ENCODE measurements around the gene TMEM255B.

GRCh38 chr13:113812178-113813040 is 53.4 kb downstream of the TMEM255B start:
- TF ChIP-seq BHLHE40 (IDR thresholded peaks at IDR 0.05; ENCODE audit: borderline replicate concordance) (no peak), ARNT (IDR thresholded peaks at IDR 0.05) (no peak), PKNOX1 (IDR thresholded peaks at IDR 0.05) (no peak), SUZ12 (IDR thresholded peaks at IDR 0.05) (no peak), ELF4 (IDR thresholded peaks at IDR 0.05) (no peak), FOXK2 (IDR thresholded peaks at IDR 0.05) (no peak), FOXM1 (IDR thresholded peaks at IDR 0.05; ENCODE audit: borderline replicate concordance) (no peak), FOXA1 (IDR thresholded peaks at IDR 0.05) (no peak), LEF1 (IDR thresholded peaks at IDR 0.05; ENCODE audit: borderline replicate concordance) (no peak), L3MBTL2 (conservative IDR thresholded peaks at IDR 0.05) (no peak), SP1 (IDR thresholded peaks at IDR 0.05) (no peak), HDGF (IDR thresholded peaks at IDR 0.05; ENCODE audit: borderline replicate concordance) (no peak), TARDBP (IDR thresholded peaks at IDR 0.05) (no peak), CTBP1 (IDR thresholded peaks at IDR 0.05; ENCODE audit: borderline replicate concordance) (no peak)
